Measurements from ENCODE around the gene NSG1.
"Not testable (repeated sequence)": the region's sequence is repeated elsewhere in the genome, so short reads cannot be mapped to it uniquely, and the experiment has no call there.

The NSG1 gene

GRCh38 chr4:4411906-4412305 is 25.0 kb downstream of the NSG1 start:
- TF ChIP-seq ZNF274 (IDR thresholded peaks at IDR 0.05; ENCODE audit: low read depth, low read length), result no peak
- H3K4me3 ChIP-seq (ENCODE audit: low read length), result no peak overlapping the region

GRCh38 chr4:4412641-4413372 is 25.9 kb downstream of the NSG1 start:
- no peak for TF ChIP-seq ZNF274 (IDR thresholded peaks at IDR 0.05; ENCODE audit: low read depth, low read length)

GRCh38 chr4:4413373-4413725 is 26.4 kb downstream of the NSG1 start:
- H3K4me3 ChIP-seq (ENCODE audit: low read length), result no peak overlapping the region
- no peak for TF ChIP-seq ZNF274 (IDR thresholded peaks at IDR 0.05; ENCODE audit: low read depth, low read length)

More at GRCh38 chr4:4412641-4413372, 25.9 kb downstream of the NSG1 start:
- H3K4me3 ChIP-seq (ENCODE audit: low read length), result no peak overlapping the region

- no peak overlapping the region for H3K4me3 ChIP-seq (ENCODE audit: low read length)
- no peak for TF ChIP-seq ZNF274 (IDR thresholded peaks at IDR 0.05; ENCODE audit: low read depth, low read length)
Observed at GRCh38 chr4:4413806-4414205, 26.9 kb downstream of the NSG1 start.

GRCh38 chr4:4415107-4415805 is 28.4 kb downstream of the NSG1 start:
- TF ChIP-seq ZNF274 (IDR thresholded peaks at IDR 0.05; ENCODE audit: low read depth, low read length), result no peak
- no peak overlapping the region for H3K4me3 ChIP-seq (ENCODE audit: low read length)

GRCh38 chr4:4415806-4416805 is 29.2 kb downstream of the NSG1 start:
- H3K4me3 ChIP-seq (ENCODE audit: low read length), result no peak overlapping the region
- TF ChIP-seq ZNF274 (IDR thresholded peaks at IDR 0.05; ENCODE audit: low read depth, low read length), result no peak

- H3K4me3 ChIP-seq (ENCODE audit: low read length), result no peak overlapping the region
- no peak for TF ChIP-seq ZNF274 (IDR thresholded peaks at IDR 0.05; ENCODE audit: low read depth, low read length)
Observed at GRCh38 chr4:4416981-4417380, 30.1 kb downstream of the NSG1 start.

GRCh38 chr4:4417886-4418285 is 31.0 kb downstream of the NSG1 start:
- no peak for TF ChIP-seq ZNF274 (IDR thresholded peaks at IDR 0.05; ENCODE audit: low read depth, low read length)
- H3K4me3 ChIP-seq (ENCODE audit: low read length), result no peak overlapping the region

GRCh38 chr4:4418676-4419390 is 31.9 kb downstream of the NSG1 start:
- TF ChIP-seq ZNF274 (IDR thresholded peaks at IDR 0.05; ENCODE audit: low read depth, low read length), result no peak
- no peak overlapping the region for H3K4me3 ChIP-seq (ENCODE audit: low read length)

GRCh38 chr4:4419896-4420295 is 33.0 kb downstream of the NSG1 start:
- no peak overlapping the region for H3K4me3 ChIP-seq (ENCODE audit: low read length)
- TF ChIP-seq ZNF274 (IDR thresholded peaks at IDR 0.05; ENCODE audit: low read depth, low read length), result no peak

- no peak for TF ChIP-seq ZNF274 (IDR thresholded peaks at IDR 0.05; ENCODE audit: low read depth, low read length)
- H3K4me3 ChIP-seq (ENCODE audit: low read length), result no peak overlapping the region
Observed at GRCh38 chr4:4420421-4420820, 33.5 kb downstream of the NSG1 start.

GRCh38 chr4:4421356-4421755 is 34.5 kb downstream of the NSG1 start:
- no peak for TF ChIP-seq ZNF274 (IDR thresholded peaks at IDR 0.05; ENCODE audit: low read depth, low read length)
- H3K4me3 ChIP-seq (ENCODE audit: low read length), result no peak overlapping the region

- H3K4me3 ChIP-seq (ENCODE audit: low read length), result not testable (repeated sequence)
Observed at GRCh38 chr4:4422117-4422516, 35.2 kb downstream of the NSG1 start.
